ENCODE measurements around the gene DDAH1.

GRCh38 chr1:85268801-85269585 is 196.0 kb downstream of the DDAH1 start:
- no peak for TF ChIP-seq POLR2A (IDR thresholded peaks at IDR 0.05; ENCODE audit: low read depth, low read length)
- no peak for TF ChIP-seq POLR2AphosphoS5 (IDR thresholded peaks at IDR 0.05; ENCODE audit: low read depth, low read length)
- TF ChIP-seq TAF1 (IDR thresholded peaks at IDR 0.05; ENCODE audit: borderline replicate concordance, low read depth, low read length): no peak
